ENCODE results near the gene SYT8. TPM values are rescaled to one million over a fixed set of nuclear protein-coding genes. Genes with fewer than 3 reads are reported as not detected.
A peak's percentile ranks its signal among the peaks of the same experiment; 100 is the strongest.

The SYT8 gene
- total RNA-seq, 1 donor from 2014 or later, result not detected

- H3K27ac ChIP-seq, result no peak overlapping the region
- H4K20me1 ChIP-seq (ENCODE audit: low read depth), result no peaks in the 10 kb centered on the region
- Mint-ChIP-seq H3K27ac (no peak overlapping the region), H3K9me3 (no peaks in the 10 kb centered on the region), H3K4me3 (peak overlapping the region; percentile 60), H3K36me3 (no peaks in the 10 kb centered on the region), H3K27me3 (ENCODE audit: insufficient read depth, low read depth) (peaks cover 12% of the 10 kb centered on the region), H3K4me1 (peaks cover 16% of the 10 kb centered on the region)
- H3K4me1 ChIP-seq, result peaks cover 16% of the 10 kb centered on the region
- peak overlapping the region; percentile 85 for H3K4me2 ChIP-seq
- TF ChIP-seq CTCF (IDR thresholded peaks at IDR 0.05) (no peak), EZH2 (IDR thresholded peaks at IDR 0.05) (no peak), EZH2phosphoT487 (IDR thresholded peaks at IDR 0.05) (no peak)
- H3K9me3 ChIP-seq (ENCODE audit: low read depth), result no peaks in the 10 kb centered on the region
- peak overlapping the region; percentile 41 for H3K4me3 ChIP-seq
- no peak overlapping the region for H3K9ac ChIP-seq
- H3K79me2 ChIP-seq (ENCODE audit: low read depth), result no peaks in the 10 kb centered on the region
- no peaks in the 10 kb centered on the region for H3K36me3 ChIP-seq
- H3K27me3 ChIP-seq, result no peaks in the 10 kb centered on the region
- DNase-seq (ENCODE audit: low spot score), result peak; percentile 47
- H3F3A ChIP-seq (ENCODE audit: low read depth), result no peaks in the 10 kb centered on the region
- H2AFZ ChIP-seq (replicated peaks), result peak overlapping the region; percentile 70
Measured at GRCh38 chr11:1832920-1833295, 1.9 kb upstream of the SYT8 start.

GRCh38 chr11:1834062-1834610 is 654 bp upstream of the SYT8 start:
- Mint-ChIP-seq H3K4me1 (peaks cover 16% of the 10 kb centered on the region), H3K4me3 (peak overlapping the region; percentile 30), H3K27me3 (ENCODE audit: insufficient read depth, low read depth) (peaks cover 9% of the 10 kb centered on the region), H3K27ac (no peak overlapping the region), H3K9me3 (no peaks in the 10 kb centered on the region), H3K36me3 (no peaks in the 10 kb centered on the region)
- Histone ChIP-seq H3K4me2 (no peak overlapping the region), H2AFZ (replicated peaks) (no peak overlapping the region), H3K9ac (no peak overlapping the region), H3K9me3 (ENCODE audit: low read depth) (no peaks in the 10 kb centered on the region), H3K27ac (no peak overlapping the region), H3K27me3 (no peaks in the 10 kb centered on the region), H3F3A (ENCODE audit: low read depth) (no peaks in the 10 kb centered on the region), H4K20me1 (ENCODE audit: low read depth) (no peaks in the 10 kb centered on the region), H3K4me3 (no peak overlapping the region), H3K79me2 (ENCODE audit: low read depth) (no peaks in the 10 kb centered on the region), H3K36me3 (no peaks in the 10 kb centered on the region), H3K4me1 (peaks cover 20% of the 10 kb centered on the region)
- DNase-seq (ENCODE audit: low spot score), result no peak
- TF ChIP-seq CTCF (IDR thresholded peaks at IDR 0.05) (no peak), EZH2 (IDR thresholded peaks at IDR 0.05) (no peak), EZH2phosphoT487 (IDR thresholded peaks at IDR 0.05) (no peak)

DNA sequence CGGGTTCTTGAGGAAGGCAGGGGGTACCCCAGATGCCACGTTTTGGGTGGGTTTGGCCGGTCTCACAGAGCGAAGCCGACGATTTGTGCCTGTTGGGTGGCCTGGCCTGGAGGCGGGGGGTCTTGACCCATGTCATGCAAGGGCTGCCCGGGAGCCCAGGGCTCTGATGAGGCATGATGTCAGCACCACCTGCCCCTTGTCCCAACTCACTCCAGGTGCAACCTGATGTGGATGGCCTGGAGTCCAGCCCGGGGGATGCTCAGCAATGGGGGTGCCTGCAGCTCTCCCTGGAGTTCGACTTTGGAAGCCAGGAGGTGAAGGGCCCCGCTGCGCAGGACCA is 851 bp downstream of the SYT8 start:
- no peak overlapping the region for H3K4me2 ChIP-seq
- no peak for TF ChIP-seq EZH2phosphoT487 (IDR thresholded peaks at IDR 0.05)
- TF ChIP-seq EZH2 (IDR thresholded peaks at IDR 0.05), result no peak
- no peak for TF ChIP-seq CTCF (IDR thresholded peaks at IDR 0.05)
- no peaks in the 10 kb centered on the region for H3K9me3 ChIP-seq (ENCODE audit: low read depth)
- Mint-ChIP-seq H3K27me3 (ENCODE audit: insufficient read depth, low read depth) (peaks cover 9% of the 10 kb centered on the region), H3K27ac (no peak overlapping the region), H3K4me3 (no peak overlapping the region), H3K36me3 (no peaks in the 10 kb centered on the region), H3K4me1 (peaks cover 16% of the 10 kb centered on the region), H3K9me3 (no peaks in the 10 kb centered on the region)
- no peak for DNase-seq (ENCODE audit: low spot score)
- H4K20me1 ChIP-seq (ENCODE audit: low read depth), result no peaks in the 10 kb centered on the region
- no peaks in the 10 kb centered on the region for H3K79me2 ChIP-seq (ENCODE audit: low read depth)
- H3K4me3 ChIP-seq, result no peak overlapping the region
- no peaks in the 10 kb centered on the region for H3F3A ChIP-seq (ENCODE audit: low read depth)
- peaks cover 20% of the 10 kb centered on the region for H3K4me1 ChIP-seq
- H2AFZ ChIP-seq (replicated peaks), result no peak overlapping the region
- no peak overlapping the region for H3K27ac ChIP-seq
- H3K9ac ChIP-seq, result no peak overlapping the region
- no peaks in the 10 kb centered on the region for H3K36me3 ChIP-seq
- no peaks in the 10 kb centered on the region for H3K27me3 ChIP-seq

Measured in neural progenitor cell (in vitro differentiated cells).